ENCODE measurements around the gene FMNL2.

Gene FMNL2

DNA sequence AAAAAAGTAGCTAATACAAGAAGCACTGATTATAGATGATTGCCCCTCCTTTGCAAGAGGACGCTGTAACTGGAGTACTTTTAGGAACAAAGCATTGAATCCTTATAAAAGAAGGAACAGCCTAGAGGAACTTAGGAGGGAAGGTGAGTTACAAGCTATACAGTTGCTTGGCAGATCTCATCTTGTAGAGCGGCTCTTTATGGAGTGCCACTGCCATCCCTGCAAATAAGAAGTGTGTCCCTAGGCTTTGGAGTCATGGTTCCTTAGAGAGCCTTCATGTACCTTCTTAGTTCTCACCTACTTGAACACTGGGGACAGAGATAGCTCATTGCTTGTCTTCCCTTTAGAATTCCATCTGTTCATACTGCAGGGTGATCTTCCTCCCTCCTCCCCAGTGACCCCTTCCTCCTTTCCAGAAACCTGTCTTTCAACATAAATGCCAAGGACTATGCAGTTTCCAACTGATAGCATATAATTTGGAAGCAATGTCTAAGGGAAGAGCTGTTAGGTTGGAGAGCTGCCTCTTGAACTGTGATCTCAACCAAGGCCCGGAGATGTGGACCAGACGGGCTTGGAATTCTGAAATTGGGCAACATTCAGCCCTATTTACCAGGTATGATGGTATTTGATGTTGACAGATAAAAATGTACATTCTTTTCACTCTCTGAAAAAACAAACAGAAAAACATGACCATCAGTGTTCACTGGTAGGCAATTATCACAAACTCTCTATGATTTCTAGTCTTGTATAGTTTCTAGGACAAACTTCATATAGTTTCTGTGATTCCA is 7.5 kb downstream of the FMNL2 start:
- no peak for FAIRE-seq

DNA sequence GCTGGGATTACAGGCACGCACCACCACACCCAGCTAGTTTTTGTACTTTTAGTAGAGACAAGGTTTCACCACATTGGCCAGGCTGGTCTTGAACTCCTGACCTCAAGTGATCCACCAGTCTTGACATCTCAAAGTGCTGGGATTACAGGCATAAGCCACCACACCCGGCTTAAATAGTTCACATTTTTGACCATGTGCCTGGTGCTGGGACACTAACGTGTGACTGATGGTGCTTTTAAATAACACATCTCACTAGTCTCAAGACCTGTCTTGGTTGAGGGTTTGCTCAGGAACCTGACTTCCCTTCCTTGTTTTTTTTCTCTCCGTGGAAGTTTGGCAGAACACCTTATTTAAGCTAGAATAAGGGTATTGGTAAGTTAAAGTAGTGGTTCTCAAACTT is 8.5 kb downstream of the FMNL2 start:
- FAIRE-seq (no peak), DNase-seq (ENCODE audit: insufficient read length) (no peak)
- TF ChIP-seq POLR2A (IDR thresholded peaks at IDR 0.05; ENCODE audit: low read depth, low read length), result no peak
- no peak for TF ChIP-seq POLR2AphosphoS5 (IDR thresholded peaks at IDR 0.05; ENCODE audit: low read depth, low read length)
- no peak for TF ChIP-seq TAF1 (IDR thresholded peaks at IDR 0.05; ENCODE audit: borderline replicate concordance, low read depth, low read length)

More for the DNA sequence above, 7.5 kb downstream of the FMNL2 start:
- DNase-seq (ENCODE audit: insufficient read length), result no peak
- TF ChIP-seq POLR2A (IDR thresholded peaks at IDR 0.05; ENCODE audit: low read depth, low read length) (no peak), POLR2AphosphoS5 (IDR thresholded peaks at IDR 0.05; ENCODE audit: low read depth, low read length) (no peak), TAF1 (IDR thresholded peaks at IDR 0.05; ENCODE audit: borderline replicate concordance, low read depth, low read length) (no peak)

DNA sequence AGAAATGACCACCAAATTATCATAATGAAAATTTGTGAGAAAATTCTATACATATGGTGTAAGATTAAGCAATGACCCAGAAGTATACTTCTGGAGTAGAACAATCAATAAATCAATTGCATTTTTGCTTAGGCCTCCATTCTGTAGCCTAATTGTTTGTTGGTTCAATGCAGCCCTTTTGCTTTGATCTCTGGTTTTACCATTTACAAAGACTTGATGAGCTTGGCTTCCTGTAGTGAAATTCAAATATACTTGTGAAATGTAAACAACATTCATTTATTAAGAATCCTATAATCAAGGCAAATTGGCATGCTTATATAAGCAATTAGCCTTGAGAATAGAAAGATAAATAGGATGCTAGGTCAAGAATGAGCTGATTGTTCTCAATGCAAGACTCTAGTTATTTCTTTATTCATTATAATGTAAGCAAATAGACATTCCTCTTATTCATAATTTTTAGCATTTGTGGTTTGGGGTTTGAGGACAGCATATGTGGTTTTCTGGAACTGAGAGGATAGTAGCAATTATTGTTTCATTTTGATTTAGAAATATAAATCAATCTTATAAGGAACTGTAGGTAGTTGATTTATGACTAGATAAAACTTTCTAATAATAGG is 9.7 kb downstream of the FMNL2 start:
- no peak for TF ChIP-seq TAF1 (IDR thresholded peaks at IDR 0.05; ENCODE audit: borderline replicate concordance, low read depth, low read length)
- TF ChIP-seq POLR2A (IDR thresholded peaks at IDR 0.05; ENCODE audit: low read depth, low read length), result no peak
- TF ChIP-seq POLR2AphosphoS5 (IDR thresholded peaks at IDR 0.05; ENCODE audit: low read depth, low read length), result no peak
- DNase-seq (ENCODE audit: insufficient read length), result no peak
- no peak for FAIRE-seq

DNA sequence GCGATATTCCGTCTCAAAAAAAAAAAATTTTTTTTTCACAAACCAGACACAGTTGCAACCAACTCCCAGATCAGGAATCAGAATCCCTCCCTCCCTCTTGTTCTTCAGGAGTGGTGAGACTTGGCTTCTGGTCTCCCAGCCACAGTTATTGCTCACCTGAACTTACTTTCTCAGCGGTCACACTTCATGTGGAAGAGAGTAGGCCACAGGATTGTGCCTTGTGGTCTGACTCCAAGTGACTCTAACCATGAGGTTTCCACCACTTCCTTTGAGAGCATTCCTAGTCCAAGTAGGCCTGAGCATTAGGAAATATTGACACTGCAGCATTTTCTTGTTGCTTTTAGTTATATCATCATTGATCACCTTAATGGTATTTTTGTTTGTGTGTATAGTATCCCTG is 12.1 kb downstream of the FMNL2 start:
- no peak for TF ChIP-seq POLR2AphosphoS5 (IDR thresholded peaks at IDR 0.05; ENCODE audit: low read depth, low read length)
- no peak for TF ChIP-seq POLR2A (IDR thresholded peaks at IDR 0.05; ENCODE audit: low read depth, low read length)
- no peak for TF ChIP-seq TAF1 (IDR thresholded peaks at IDR 0.05; ENCODE audit: borderline replicate concordance, low read depth, low read length)
- no peak for FAIRE-seq
- no peak for DNase-seq (ENCODE audit: insufficient read length)

GRCh38 chr2:152348388-152348787 is 13.4 kb downstream of the FMNL2 start:
- DNase-seq (ENCODE audit: insufficient read length) (no peak), FAIRE-seq (no peak)
- TF ChIP-seq POLR2A (IDR thresholded peaks at IDR 0.05; ENCODE audit: low read depth, low read length), result no peak
- TF ChIP-seq TAF1 (IDR thresholded peaks at IDR 0.05; ENCODE audit: borderline replicate concordance, low read depth, low read length), result no peak
- no peak for TF ChIP-seq POLR2AphosphoS5 (IDR thresholded peaks at IDR 0.05; ENCODE audit: low read depth, low read length)

- FAIRE-seq, result peak; percentile 40
- TF ChIP-seq POLR2AphosphoS5 (IDR thresholded peaks at IDR 0.05; ENCODE audit: low read depth, low read length), result no peak
- no peak for TF ChIP-seq POLR2A (IDR thresholded peaks at IDR 0.05; ENCODE audit: low read depth, low read length)
- no peak for TF ChIP-seq TAF1 (IDR thresholded peaks at IDR 0.05; ENCODE audit: borderline replicate concordance, low read depth, low read length)
- no peak for DNase-seq (ENCODE audit: insufficient read length)
These were observed 14.4 kb downstream of the FMNL2 start for GRCh38 chr2:152349416-152349815.

GRCh38 chr2:152350155-152350679 is 15.2 kb downstream of the FMNL2 start:
- DNase-seq (ENCODE audit: insufficient read length), result no peak
- TF ChIP-seq POLR2AphosphoS5 (IDR thresholded peaks at IDR 0.05; ENCODE audit: low read depth, low read length), result no peak
- no peak for TF ChIP-seq POLR2A (IDR thresholded peaks at IDR 0.05; ENCODE audit: low read depth, low read length)
- no peak for TF ChIP-seq TAF1 (IDR thresholded peaks at IDR 0.05; ENCODE audit: borderline replicate concordance, low read depth, low read length)
- FAIRE-seq, result no peak

DNA sequence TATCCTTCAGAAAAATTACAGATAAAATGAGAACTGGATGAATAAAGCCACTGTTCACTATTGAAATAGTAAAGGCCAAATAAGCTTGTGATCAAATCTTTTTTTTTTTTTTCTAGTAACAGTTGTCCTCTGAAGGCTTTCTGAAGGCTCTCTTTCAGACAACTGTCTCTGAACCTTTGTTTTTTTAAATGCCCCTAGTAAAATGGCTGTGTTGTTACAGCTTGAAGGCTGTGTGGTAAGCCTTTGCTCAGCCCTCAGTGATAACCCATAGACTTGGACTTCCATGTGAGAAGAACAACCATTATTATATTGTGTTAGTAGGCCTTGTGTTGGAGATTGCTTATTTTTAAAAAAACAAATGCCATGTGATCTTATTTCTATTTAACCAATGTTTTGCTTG is 17.6 kb downstream of the FMNL2 start:
- no peak for FAIRE-seq
- DNase-seq (ENCODE audit: insufficient read length), result no peak

DNA sequence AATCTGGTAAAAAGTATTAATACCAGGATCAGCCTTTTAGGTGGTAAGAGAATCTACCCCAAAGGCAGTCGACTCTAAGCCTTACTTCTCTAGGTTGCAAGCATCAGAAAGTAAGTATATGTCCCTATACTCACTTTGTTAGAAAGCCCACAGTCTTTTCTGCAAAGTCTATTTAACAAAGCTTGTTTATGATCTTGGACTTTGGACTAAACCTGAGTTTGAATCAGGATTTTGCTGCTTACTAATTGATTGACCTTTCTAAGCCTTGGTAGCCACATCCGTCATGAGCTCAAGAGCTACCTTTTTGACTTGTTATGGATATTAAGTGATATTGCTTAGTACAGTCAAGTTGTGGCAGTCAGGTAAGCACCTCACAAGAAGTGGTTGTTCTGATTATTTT is 18.4 kb downstream of the FMNL2 start:
- FAIRE-seq, result no peak
- no peak for DNase-seq (ENCODE audit: insufficient read length)
- TF ChIP-seq POLR2A (IDR thresholded peaks at IDR 0.05; ENCODE audit: low read depth, low read length), result no peak
- TF ChIP-seq TAF1 (IDR thresholded peaks at IDR 0.05; ENCODE audit: borderline replicate concordance, low read depth, low read length), result no peak
- TF ChIP-seq POLR2AphosphoS5 (IDR thresholded peaks at IDR 0.05; ENCODE audit: low read depth, low read length), result no peak

More for the DNA sequence above, 17.6 kb downstream of the FMNL2 start:
- no peak for TF ChIP-seq POLR2AphosphoS5 (IDR thresholded peaks at IDR 0.05; ENCODE audit: low read depth, low read length)
- TF ChIP-seq POLR2A (IDR thresholded peaks at IDR 0.05; ENCODE audit: low read depth, low read length), result no peak
- TF ChIP-seq TAF1 (IDR thresholded peaks at IDR 0.05; ENCODE audit: borderline replicate concordance, low read depth, low read length), result no peak

GRCh38 chr2:152354069-152354755 is 19.2 kb downstream of the FMNL2 start:
- FAIRE-seq, result no peak

DNA sequence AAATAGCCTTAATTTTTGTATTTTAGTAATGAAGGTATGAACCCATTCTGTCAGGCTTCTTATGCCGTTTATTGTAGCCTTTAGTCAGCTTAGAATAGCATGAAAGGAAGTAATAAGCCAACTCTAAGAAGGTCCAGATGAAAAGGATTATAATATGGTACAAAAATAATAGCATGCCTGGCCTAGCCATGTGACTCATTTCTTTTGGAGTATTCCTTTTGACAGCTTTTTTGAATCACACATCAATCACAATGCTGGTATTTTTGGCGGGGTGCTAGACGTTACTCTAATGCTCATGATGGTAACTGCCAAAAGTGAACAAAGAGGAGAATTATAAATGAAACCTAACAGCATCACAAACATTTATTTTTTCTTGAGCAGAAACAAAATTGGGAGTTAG is 19.9 kb downstream of the FMNL2 start:
- no peak for DNase-seq (ENCODE audit: insufficient read length)
- TF ChIP-seq TAF1 (IDR thresholded peaks at IDR 0.05; ENCODE audit: borderline replicate concordance, low read depth, low read length) (no peak), POLR2AphosphoS5 (IDR thresholded peaks at IDR 0.05; ENCODE audit: low read depth, low read length) (no peak), POLR2A (IDR thresholded peaks at IDR 0.05; ENCODE audit: low read depth, low read length) (no peak)
- no peak for FAIRE-seq

More at GRCh38 chr2:152354069-152354755, 19.2 kb downstream of the FMNL2 start:
- no peak for DNase-seq (ENCODE audit: insufficient read length)
- TF ChIP-seq POLR2AphosphoS5 (IDR thresholded peaks at IDR 0.05; ENCODE audit: low read depth, low read length) (no peak), POLR2A (IDR thresholded peaks at IDR 0.05; ENCODE audit: low read depth, low read length) (no peak), TAF1 (IDR thresholded peaks at IDR 0.05; ENCODE audit: borderline replicate concordance, low read depth, low read length) (no peak)
